ENCODE data around the gene CNGA3. TPM values are rescaled to one million over a fixed set of nuclear protein-coding genes. Genes with fewer than 3 reads are reported as not detected.

CNGA3 gene
- total and polyA plus RNA-seq, 2 donors (not counting 3 experiments of a cell fraction or from before 2014, with no cell fraction given) = not detected

GRCh38 chr2:98432145-98432544, 85.9 kb downstream of the CNGA3 start:
- dilution Hi-C loops (cut with MboI; ENCODE audit: extremely low pct_ligation_motif_present, low sequenced_read_pairs) (no loop called here), intact Hi-C loops (cut with micrococcal nuclease) (no loop called here)
- Histone ChIP-seq H3K27ac (ENCODE audit: insufficient read depth, low read depth, low read length) (no peak overlapping the region), H3K4me1 (ENCODE audit: control insufficient read depth, extremely low read depth, insufficient read depth, low read length) (no peaks in the 10 kb centered on the region), H2AFZ (ENCODE audit: low read depth, low read length) (no peak overlapping the region), H3K27me3 (ENCODE audit: control insufficient read depth in 2 of 2, insufficient read depth in 2 of 2, low read length in 2 of 2) (no peaks in the 10 kb centered on the region), H3K9me3 (replicated peaks; ENCODE audit: control insufficient read depth, insufficient read depth, low read length) (no peaks in the 10 kb centered on the region), H3K9me1 (replicated peaks; ENCODE audit: control insufficient read depth, extremely low read depth, insufficient read depth, low read length) (no peaks in the 10 kb centered on the region), H3K9ac (replicated peaks; ENCODE audit: extremely low read depth, insufficient read depth, low read length) (no peak overlapping the region), H3K79me2 (ENCODE audit: control insufficient read depth, insufficient read depth, low read length) (no peaks in the 10 kb centered on the region), H4K20me1 (replicated peaks; ENCODE audit: control insufficient read depth, extremely low read depth, insufficient read depth, low read length) (no peaks in the 10 kb centered on the region), H3K36me3 (ENCODE audit: control insufficient read depth in 2 of 2, extremely low read depth in 1 of 2, insufficient read depth in 2 of 2, low read length in 2 of 2) (no peaks in the 10 kb centered on the region), H3K4me2 (ENCODE audit: insufficient read depth, low read length) (no peak overlapping the region), H3K4me3 (replicated peaks in 1 of 3; ENCODE audit: insufficient read depth in 1 of 3, low read depth in 1 of 3, low read length in 3 of 3) (no peak overlapping the region)
- FAIRE-seq (no peak), DNase-seq (ENCODE audit: low read depth, low spot score) (no peak)
- BruUV-seq (replicated peaks) = no TSS peak
- ChIA-PET POLR2A (no interaction called here), CTCF (interaction anchor here (1.0 kb wide), 1 partner anchor 56 kb away, joined by 3 read pairs; no protein-coding TSS in a partner anchor)
- no peak for TF ChIP-seq POLR2A (IDR thresholded peaks at IDR 0.05; ENCODE audit: low read depth, low read length)
- no peak for TF ChIP-seq MYC (IDR thresholded peaks at IDR 0.05; ENCODE audit: low read depth, low read length)
- no peak for TF ChIP-seq JUN (IDR thresholded peaks at IDR 0.05; ENCODE audit: borderline replicate concordance, insufficient read depth, insufficient read length, low read depth)
- no peak for TF ChIP-seq FOS (IDR thresholded peaks at IDR 0.05; ENCODE audit: borderline replicate concordance, insufficient read depth, low read length)
- TF ChIP-seq MAX (IDR thresholded peaks at IDR 0.05; ENCODE audit: insufficient read depth, insufficient read length) = no peak
- no peak for TF ChIP-seq CTCF (IDR thresholded peaks at IDR 0.05; ENCODE audit: extremely low read depth in 1 of 2, insufficient read depth in 1 of 2, low read depth in 1 of 2, low read length in 2 of 2)
- no peak for TF ChIP-seq EZH2 (IDR thresholded peaks at IDR 0.05; ENCODE audit: borderline replicate concordance, low read depth, low read length, severe bottlenecking)
- TF ChIP-seq GATA2 (IDR thresholded peaks at IDR 0.05; ENCODE audit: insufficient read depth, insufficient read length, low read depth, low read length) = no peak
